ENCODE measurements around the gene RNF217.
"Not testable (repeated sequence)": the region's sequence is repeated elsewhere in the genome, so short reads cannot be mapped to it uniquely, and the experiment has no call there.

Gene RNF217

DNA sequence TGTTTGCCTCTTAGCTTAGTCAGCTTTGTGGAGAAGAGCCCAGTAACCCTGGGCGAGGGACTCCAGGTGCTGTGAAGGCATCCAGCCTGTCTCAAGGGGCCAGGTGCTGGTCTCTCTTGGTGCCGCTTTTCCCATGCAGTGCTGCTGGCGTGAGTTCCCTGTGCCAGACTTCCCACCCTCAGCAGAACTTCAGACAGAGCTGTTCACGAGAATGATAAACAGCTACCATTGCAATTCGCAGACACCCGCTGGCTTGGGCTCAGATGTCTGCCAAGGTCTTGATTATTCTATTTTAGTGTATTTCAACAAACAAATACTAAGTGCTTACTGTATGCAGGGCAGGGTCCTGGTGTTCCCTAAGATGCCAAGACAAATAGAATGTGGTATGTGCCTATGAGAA, 57.7 kb downstream of the RNF217 start:
- DNase-seq: no peak

DNA sequence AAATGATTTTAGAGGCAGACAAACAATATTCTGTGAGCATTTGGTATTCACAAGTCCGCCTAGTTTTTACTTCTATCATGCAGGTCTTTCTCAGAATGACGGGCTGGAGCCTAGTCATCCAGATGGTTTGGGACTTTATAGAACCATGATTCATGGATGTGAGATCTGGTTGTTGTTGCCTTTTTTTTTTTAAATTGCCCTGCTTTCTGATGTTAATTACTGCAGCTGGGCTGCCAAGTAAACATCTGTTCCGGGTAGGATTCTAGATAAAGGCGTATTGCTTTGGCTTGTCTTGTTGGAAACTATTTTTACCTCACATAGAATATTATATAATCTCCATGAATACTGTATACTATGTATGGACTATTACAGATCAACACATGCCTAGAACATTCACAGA, 58.1 kb downstream of the RNF217 start:
- DNase-seq: no peak

DNA sequence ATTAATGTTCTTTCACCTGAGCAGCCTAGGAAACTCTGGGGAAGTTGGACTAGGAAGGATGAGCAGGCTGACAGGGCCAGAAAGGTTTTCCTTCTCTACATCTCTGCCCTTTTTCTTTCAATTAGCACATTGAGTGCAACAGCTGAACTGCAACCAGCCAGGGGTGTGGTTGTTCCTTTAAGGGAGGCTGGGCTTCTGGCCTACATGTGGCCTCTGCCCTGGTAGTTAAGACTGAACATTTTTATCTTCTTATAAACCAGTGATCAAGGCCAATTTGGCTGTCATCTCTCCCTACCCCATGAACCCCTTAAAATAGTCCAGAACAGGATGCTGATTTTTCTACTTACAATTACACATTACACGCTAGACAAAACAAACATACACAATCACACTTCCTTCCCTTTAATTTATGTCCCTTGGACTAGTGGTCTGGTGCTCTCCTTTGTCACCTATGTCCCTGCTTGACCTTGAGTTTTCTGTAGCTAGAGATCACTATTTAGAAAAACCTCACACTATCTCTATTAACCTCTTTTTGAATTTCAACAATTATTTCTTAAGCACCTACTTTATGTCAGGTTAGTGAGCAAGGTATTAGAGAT, 60.3 kb downstream of the RNF217 start:
- DNase-seq: no peak

DNA sequence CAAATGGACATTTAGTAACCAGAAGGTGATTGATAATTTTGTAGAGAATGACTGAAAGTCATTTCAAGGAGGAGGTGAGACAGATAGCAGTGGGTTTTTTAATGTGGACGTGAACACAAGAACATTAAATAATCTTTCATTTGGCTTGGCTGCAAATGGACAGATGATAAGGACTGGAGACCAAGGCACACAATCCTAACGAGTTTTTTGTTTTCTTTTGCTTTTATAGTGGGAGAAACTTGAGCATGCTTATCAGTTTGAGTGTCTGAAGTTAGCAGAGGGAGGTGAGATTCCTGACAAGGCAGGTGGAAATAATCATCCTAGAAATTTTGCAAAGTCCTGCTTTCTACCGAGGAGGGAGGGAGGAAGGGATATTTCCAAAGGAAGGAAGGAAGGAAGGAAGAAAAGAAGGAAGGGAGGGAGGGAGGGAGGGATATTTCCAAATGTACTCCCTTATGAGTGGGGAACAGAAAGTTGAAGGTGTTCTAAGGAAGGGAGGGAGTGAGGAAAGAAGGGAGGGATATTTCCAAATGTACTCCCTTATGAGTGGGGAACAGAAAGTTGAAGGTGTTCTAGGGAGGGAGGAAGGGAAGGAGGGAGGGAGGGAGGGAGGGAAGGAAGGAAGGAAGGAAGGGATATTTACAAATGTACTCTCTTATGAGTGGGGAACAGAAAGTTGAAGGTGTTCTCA, 63.1 kb downstream of the RNF217 start:
- DNase-seq: no peak

DNA sequence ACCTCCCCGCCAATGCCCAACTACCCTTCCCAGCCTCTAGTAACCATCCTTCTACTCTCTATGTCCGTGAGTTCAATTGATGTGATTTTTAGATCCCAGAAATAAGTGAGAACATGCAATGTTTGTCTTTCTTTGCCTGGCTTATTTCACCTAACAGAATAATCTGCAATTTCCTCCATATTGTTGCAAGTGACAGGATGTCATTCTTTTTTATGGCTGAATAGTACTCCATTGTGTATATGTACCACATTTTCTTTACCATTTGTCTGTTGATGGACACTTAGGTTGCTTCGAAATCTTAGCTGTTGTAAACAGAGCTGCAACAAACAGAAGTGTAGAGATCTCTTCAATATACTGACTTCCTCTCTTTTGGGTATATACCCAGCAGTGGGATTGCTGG, 65.0 kb downstream of the RNF217 start:
- DNase-seq: no peak

DNA sequence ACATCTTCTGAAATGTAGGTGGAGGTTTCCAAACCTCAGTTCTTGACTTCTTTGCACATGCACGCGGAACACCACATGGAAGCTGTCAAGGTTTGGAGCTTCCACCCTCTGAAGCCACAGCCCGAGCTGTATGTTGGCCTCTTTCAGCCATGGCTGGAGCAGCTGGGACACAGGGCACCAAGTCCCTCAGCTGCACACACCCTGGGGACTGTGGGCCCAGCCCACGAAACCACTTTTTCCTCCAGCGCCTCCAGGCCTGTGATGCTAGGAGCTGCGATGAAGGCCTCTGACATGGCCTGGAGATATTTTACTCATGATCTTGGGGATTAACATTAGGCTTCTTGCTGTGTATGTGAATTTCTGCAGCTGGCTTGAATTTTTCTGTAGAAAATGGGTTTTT, 68.7 kb downstream of the RNF217 start:
- DNase-seq: no peak

DNA sequence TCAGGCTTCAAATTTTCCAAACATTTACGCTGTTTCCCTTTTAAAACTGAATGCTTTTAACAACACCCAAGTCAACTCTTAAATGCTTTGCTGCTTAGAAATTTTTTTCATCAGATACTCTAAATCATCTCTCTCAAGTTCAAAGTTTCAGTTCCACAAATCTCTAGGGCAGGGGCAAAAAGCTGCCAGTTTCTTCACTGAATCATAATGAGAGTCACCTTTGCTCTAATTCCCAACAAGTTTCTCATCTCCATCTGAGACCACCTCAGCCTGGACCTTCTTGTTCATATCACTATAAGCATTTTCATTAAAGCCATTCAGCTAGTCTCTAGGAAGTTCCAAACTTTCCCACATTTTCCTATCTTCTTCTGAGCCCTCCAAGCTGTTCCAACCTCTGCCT, 69.1 kb downstream of the RNF217 start:
- no peak for DNase-seq

DNA sequence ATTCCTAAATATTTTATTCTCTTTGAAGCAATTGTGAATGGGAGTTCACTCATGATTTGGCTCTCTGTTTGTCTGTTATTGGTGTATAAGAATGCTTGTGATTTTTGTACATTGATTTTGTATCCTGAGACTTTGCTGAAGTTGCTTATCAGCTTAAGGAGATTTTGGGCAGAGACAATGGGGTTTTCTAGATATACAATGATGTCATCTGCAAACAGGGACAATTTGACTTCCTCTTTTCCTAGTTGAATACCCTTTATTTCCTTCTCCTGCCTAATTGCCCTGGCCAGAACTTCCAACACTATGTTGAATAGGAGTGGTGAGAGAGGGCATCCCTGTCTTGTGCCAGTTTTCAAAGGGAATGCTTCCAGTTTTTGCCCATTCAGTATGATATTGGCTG, 72.7 kb downstream of the RNF217 start:
- not testable (repeated sequence) for DNase-seq

DNA sequence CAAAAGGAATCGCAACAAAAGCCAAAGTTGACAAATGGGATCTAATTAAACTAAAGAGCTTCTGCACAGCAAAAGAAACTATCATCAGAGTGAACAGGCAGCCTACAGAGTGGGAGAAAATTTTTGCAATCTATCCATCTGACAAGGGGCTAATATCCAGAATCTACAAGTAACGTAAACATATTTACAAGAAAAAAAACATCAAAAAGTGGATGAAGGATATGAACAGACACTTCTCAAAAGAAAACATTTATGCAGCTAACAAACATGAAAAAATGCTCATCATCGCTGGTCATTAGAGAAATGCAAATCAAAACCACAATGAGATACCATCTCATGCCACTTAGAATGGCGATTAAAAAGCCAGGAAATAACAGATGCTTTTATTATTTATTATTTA, 74.2 kb downstream of the RNF217 start:
- DNase-seq: not testable (repeated sequence)

DNA sequence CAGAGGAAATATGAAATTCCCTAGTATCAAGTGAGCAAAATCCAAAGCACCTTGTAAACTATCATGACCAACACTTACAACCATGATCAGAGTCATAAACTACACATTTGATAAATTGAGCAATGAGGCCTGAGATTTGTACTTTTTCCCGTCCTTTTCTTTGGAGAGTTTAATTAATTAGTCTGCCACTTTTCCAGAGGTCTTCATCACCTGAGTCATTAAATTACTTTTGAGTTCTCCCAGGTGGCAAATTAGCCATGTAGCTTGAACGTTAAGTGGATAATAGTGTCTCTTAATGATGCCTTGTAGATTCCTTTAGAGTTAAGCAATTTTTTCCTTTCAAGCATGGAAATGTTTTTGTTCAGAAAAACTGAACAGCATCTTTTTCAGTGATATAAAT, 75.6 kb downstream of the RNF217 start:
- no peak for DNase-seq

DNA sequence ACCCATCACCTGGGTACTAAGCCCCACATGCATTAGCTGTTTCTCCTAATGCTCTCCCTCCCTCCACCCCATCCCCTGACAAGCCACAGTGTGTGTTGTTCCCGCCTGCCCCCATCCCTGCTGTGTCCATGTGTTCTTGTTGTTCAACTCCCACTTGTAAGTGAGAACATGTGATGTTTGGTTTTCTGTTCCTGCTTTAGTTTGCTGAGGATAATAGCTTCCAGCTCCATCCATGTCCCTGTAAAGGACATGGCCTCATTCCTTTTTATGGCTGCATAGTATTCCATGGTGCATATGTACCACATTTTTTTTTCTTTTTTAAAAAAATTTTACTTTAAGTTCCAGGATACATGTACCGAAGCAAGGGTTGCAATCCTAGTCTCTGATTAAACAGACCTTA, 76.7 kb downstream of the RNF217 start:
- no peak for DNase-seq

DNA sequence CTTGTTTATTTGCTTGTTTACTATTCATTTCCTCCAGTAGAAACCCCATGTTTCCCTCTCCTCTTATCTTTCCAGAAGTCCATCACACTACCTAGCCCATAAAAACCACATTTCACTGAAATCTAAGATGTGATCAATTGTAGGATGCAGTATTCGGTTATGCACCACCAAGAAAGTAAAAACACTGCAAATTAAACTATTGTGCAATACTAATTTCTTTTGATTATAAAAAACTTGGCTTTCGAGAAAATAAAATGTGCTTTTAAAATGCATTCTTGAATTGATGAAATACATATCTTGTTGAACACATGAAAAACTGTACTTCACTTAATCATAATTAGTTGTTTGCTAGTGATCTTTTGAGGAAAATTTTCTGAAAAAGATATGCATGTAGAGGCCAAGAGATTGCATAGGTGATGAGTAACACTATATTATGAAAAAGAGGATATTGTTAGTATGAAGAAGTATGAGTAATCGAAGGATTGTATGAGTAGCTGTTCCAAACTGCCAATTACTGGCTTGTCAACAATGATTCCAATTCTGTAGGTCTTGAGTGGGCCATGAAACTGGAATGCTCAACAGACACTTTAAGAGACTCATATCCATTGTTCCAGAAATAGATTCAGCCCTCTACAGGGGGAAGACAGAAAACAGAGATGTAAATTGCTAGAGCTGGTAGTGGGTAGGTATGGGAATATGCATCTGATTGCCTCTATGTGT, 79.7 kb downstream of the RNF217 start:
- no peak for DNase-seq

DNA sequence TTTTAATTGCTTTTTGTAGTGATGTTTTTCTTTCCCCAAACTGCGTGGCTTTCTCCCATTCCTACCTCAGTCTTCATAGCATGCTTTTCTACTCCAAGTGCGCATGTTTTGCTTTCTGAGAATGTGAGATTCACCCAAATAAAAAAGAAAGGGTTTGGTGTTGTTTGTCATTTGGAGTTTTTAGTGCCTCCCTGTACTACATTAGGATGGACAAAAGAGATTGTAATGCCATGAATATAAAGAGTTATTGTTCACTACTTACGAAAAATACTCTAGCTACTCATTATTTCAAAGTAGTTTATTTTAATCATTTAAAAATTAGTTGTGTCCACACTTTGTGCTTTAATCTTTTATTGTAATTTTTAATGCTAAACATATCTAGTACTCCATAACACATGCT, 81.8 kb downstream of the RNF217 start:
- DNase-seq: no peak

DNA sequence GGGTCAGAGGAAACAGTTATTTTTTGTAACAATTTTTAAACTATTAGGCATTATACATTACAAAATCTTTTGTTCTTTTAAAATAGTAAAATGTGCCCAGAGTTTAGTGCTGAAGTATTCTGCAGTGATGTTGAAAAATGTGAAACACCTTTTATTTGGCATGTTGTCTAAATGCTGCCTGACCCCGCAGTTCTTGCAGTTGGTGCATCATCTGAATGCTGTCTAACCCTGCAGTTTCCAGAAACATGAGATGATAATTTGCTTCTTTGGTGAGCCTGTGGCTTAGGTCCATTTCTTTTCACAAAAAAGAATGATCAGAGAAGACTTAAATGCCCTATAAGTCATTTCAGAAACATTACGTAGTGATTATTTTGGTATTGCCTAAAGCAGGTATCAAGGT, 82.4 kb downstream of the RNF217 start:
- no peak for DNase-seq

DNA sequence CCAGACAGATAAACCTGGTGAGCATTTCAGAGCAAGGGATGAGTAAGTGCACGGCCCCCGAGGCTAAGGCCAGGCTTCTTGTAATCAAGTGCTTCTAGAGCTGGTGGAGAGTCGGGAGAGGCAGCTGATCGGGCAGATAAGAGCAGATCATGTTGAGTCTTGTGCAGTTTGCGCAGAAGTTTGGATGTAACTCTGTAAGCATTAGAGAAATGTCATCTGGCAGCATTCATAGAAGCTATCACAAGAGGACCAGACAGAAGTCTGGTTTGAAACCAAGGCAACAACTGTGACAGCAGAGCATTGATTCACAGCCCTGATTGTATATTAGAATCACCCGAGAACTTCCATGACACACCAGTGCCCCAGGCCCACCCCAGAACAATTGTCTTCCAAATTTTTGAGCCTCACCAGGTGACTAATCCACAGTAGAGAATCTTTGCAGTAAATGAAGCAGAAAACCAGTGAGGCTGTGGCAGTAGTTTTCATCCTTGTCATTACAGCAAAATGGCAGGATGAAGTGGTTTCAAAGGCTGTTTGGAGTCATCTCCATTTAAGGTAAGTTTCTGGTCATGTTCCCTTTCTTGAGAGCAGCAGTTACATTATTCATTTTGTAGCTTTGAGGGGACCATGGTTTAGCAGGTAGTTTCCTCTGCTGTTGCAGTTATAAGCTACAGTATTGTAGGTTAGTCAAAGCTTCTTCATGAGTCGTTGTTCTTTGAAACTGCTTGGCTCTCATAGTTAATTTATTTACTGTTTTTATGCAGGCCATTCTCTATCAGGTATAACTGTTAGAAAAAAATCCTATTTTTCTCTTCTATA, 84.1 kb downstream of the RNF217 start:
- no peak for DNase-seq

DNA sequence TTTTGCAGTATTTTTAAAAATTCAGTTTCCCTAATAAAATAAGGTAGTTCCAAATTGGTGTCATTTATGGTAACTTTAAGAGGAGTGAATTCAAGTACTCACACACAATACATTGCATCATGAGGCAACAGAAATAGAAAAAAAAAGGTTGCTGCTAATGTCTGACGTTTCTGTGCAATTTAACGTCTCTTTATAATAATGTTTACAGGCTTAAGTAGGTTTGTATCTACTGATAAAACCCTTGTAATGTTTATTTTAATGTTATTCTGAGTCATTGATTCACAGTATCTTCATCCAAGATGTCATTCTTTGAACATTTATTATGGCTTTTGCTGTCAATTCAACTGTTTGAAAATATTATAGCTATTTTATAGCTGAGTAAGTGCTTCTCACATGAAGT, 86.0 kb downstream of the RNF217 start:
- no peak for DNase-seq

DNA sequence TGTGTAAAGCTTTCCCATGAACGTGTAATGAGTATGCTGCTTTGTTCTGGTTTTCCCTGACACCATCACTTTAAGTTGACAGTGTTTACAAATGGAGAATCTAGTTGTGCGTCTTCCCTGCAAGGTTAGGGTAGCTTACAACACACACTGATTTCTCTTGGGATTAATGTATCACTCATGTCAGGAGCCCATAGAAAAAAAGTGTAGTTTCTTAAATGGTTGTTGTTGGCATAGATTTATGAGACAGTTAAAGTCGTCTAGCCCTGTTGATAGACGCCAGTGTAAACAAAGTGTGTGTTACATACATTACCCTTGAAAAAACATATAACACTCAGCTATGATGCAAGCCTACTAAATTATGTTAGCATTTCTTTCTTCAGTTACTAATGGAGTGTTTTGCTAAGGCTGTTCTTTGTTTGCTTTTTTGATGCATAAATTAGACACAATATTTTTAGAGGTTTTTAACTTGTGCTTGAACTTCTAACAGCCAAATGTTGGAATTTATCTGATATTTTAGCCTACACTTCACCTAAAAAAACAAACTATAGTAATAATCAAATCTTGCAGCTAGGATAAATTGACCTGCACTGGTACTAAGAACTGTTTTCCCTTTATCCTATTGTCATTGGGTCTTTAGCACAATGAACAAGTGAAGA, 88.6 kb downstream of the RNF217 start:
- DNase-seq: peak in 1 of 2 experiments; percentile 70

DNA sequence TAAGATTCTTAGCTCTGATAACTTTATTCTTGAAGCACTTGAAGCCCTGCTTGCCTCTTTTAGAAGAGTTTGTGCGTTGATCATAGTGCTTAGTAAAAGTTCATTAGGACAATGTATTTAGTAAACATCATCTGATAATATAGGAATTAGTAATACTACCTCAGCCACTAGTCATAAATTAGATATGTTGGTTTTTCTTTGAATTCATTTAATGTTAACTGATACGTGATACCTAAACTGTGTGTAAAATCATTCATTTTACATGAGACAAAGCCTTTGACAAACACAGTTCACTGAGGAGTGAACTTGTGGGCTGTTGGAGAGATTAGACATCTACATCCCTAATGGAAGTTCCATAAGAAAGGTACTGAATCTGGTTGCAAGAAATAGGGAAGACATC, 91.6 kb downstream of the RNF217 start:
- DNase-seq: no peak

DNA sequence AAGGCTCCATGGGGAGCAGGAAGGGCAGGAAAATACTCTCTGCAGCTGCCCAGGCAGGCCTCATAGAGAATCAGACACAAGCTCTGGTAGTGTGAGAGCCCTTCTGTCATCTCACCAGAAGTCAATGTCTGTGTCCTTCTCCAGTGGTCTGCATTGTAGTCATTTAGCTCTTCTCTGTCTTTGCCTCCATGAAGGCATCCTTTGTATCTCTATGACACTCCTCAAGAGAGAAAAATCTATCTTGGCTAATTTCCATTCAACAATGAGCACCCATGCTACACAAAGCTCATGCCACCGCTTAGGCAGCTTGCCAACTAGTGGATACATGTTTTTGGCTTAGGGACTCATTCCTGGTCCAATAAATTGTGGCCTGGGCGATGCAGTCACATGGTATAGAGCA, 92.1 kb downstream of the RNF217 start:
- DNase-seq: no peak

DNA sequence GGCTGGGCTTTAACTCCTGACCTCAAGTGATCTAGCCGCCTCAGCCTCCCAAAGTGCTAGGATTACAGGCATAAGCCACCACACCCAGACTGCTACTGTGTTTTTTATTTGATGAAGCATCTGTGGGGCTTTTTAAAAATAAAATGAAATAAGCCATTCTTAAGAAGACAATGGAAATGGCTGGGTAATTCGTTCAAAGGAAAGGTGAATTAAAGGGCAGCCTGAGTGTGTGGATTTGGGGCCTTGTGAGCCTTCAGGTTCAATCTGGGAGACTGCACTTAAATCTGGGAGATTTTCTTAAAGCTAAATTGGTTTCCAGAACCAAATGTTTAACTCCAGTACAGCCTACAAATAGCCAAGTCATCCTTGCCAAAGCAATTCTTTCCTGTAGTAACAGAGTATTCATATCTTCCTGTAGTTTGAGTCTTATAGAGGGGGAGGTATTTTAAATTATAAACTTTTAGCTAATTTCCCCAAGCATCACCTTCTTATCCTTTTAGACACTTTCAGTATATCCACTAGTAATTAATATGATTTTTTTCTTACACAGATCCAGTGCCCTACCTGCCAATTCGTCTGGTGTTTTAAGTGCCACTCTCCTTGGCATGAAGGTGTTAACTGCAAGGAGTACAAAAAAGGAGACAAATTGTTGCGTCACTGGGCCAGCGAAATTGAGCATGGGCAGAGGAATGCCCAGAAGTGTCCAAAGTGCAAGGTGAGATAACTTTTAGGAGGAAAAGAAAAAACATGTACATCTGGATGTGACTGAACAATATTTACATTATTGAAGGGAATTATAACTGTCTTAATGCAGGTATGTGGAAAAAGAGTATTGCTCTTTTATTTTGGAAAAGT, 95.4 kb downstream of the RNF217 start:
- DNase-seq: no peak

DNA sequence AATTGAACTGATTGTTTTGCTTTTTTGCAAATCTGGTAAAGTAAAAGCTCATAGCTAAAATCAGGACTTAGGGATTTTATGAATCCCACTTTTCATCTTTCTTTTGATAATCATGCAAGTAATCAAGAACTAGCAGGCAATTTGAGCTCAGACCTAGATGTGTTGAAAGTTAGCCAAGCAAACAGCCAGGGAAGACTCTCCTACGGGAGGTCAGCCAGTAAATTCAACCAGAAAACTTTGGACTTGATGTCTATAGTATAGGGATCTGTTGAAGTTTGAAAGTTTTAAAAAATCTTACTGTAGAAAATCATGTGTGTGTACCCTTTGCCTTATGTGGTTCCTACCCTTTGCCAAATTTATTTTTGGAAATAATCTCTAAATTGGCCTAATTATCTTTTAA, 96.3 kb downstream of the RNF217 start:
- DNase-seq: no peak

DNA sequence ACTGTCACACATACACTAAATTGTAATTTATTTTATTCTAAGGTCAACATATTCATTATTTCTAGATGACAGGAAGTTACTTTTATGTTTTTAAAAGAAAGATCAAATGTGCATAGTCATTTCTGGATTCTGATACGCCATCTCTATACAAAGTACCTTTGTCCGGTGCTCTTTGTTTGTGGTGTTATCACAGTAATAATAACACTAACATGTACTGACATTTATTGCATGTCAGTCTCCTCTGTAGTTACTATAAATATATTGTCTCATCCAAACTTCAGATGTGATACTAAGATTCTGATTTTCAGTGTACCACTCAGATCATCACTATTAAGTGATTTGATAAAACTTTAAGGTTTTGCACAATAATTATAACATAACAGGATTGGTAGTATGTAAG, 101.1 kb downstream of the RNF217 start:
- no peak for DNase-seq
